ENCODE results near the gene SAMD4B. TPM values are rescaled to one million over a fixed set of nuclear protein-coding genes. Genes with fewer than 3 reads are reported as not detected.

SAMD4B gene
- total and polyA plus RNA-seq, 2 of the 8 experiments (the other 6 are each of a cell fraction or from before 2014, with no cell fraction given): 137 to 158 TPM

GRCh38 chr19:39301562-39301961, 40.7 kb upstream of the SAMD4B start:
- POLR2A ChIA-PET (ENCODE audit: partially characterized antibody): interaction anchor here (1.0 kb wide), 1 partner anchor 9 kb away, joined by 3 read pairs; no protein-coding TSS in a partner anchor
- H3K23me2 ChIP-seq (ENCODE audit: low read depth, low read length): peaks cover 3% of the 10 kb centered on the region; the same call in 1 of the 2 replicates
- H3K56ac ChIP-seq (replicated peaks; ENCODE audit: insufficient read length, low read depth, low read length): no peak overlapping the region
- H3K9ac ChIP-seq (replicated peaks in 1 of 4; ENCODE audit: extremely low read depth in 1 of 4, low read depth in 3 of 4, low read length in 3 of 4): no peak overlapping the region
- no peak overlapping the region for H3K14ac ChIP-seq (ENCODE audit: insufficient read length)
- H3K9me3 ChIP-seq (ENCODE audit: insufficient read depth in 2 of 2, low read depth in 1 of 2, low read length in 1 of 2): no peaks in the 10 kb centered on the region
- no peak overlapping the region for H3K4ac ChIP-seq (replicated peaks; ENCODE audit: insufficient read length, low read depth, low read length)
- CTCF ChIA-PET (ENCODE audit: partially characterized antibody): interaction anchor here (0.7 to 1.3 kb wide), 3 partner anchors 12 to 90 kb away, joined by 3 to 6 read pairs (median 5); no protein-coding TSS in a partner anchor
- no peaks in the 10 kb centered on the region for H3K79me1 ChIP-seq (ENCODE audit: low read depth, low read length)
- H2BK20ac ChIP-seq (ENCODE audit: low read length): no peak overlapping the region
- H2BK5ac ChIP-seq (ENCODE audit: low read depth, low read length): no peak overlapping the region
- H4K91ac ChIP-seq (replicated peaks; ENCODE audit: insufficient read length, low read length): no peak overlapping the region
- H3K79me2 ChIP-seq (ENCODE audit: control insufficient read depth in 1 of 2, insufficient read depth in 2 of 2, low read length in 2 of 2): no peaks in the 10 kb centered on the region
- H3K4me2 ChIP-seq (ENCODE audit: insufficient read depth in 1 of 2, low read depth in 2 of 2, low read length in 2 of 2): no peak overlapping the region
- FAIRE-seq (no peak), DNase-seq (ENCODE audit: low read depth in 1 of 2, low spot score in 2 of 2) (no peak)
- H3K4me1 ChIP-seq (replicated peaks in 1 of 4; ENCODE audit: control insufficient read depth in 3 of 4, insufficient read depth in 4 of 4, low read length in 3 of 4): peaks cover 0 to 14% (median 10%) of the 10 kb centered on the region in 4 experiments; a peak in 6 of 7 replicates
- WGBS, 2 experiments (ENCODE audit: extremely low coverage in 1 of 2, insufficient coverage in 1 of 2, insufficient read length in 1 of 2, insufficient replicate concordance in 2 of 2, low coverage in 1 of 2, low lambda C conversion rate in 2 of 2, missing lambda C conversion rate in 1 of 2): 88% methylated on average over 2 of the region's 3 CpGs; no CpG with 5 or more reads in 1 of the 2 experiments
- no peak overlapping the region for H2BK15ac ChIP-seq (ENCODE audit: low read length)
- no peak overlapping the region for H2BK120ac ChIP-seq (replicated peaks; ENCODE audit: low read depth, low read length)
- H3K27ac ChIP-seq (ENCODE audit: low read depth, low read length): no peak overlapping the region
- H3K23ac ChIP-seq (ENCODE audit: insufficient read length): no peak overlapping the region
- no peak overlapping the region for H4K5ac ChIP-seq (ENCODE audit: insufficient read length, low read depth, low read length)
- no peak overlapping the region for H2AFZ ChIP-seq (ENCODE audit: low read length)
- no peak overlapping the region for H2AK5ac ChIP-seq (ENCODE audit: low read depth, low read length)
- no peaks in the 10 kb centered on the region for H4K20me1 ChIP-seq (replicated peaks in 1 of 2; ENCODE audit: control insufficient read depth in 1 of 2, insufficient read depth in 2 of 2, low read length in 2 of 2)
- H3K4me3 ChIP-seq (ENCODE audit: extremely low read depth in 1 of 4, insufficient read depth in 2 of 4, low read depth in 3 of 4, low read length in 4 of 4): no peak overlapping the region
- no peak overlapping the region for H3K18ac ChIP-seq (ENCODE audit: extremely low read depth, low read length)
- no peak overlapping the region for H2BK12ac ChIP-seq (ENCODE audit: low read depth, low read length)
- H3K36me3 ChIP-seq (ENCODE audit: control insufficient read depth in 2 of 4, insufficient read depth in 4 of 4, low read length in 3 of 4): no peaks in the 10 kb centered on the region
- peaks cover 0 to 15% (median 4%) of the 10 kb centered on the region in 4 experiments; a peak in 4 of 7 replicates for H3K27me3 ChIP-seq (replicated peaks in 1 of 4; ENCODE audit: control insufficient read depth in 3 of 4, extremely low read depth in 1 of 4, insufficient read depth in 3 of 4, low read length in 3 of 4)
- H4K8ac ChIP-seq (ENCODE audit: extremely low read depth, insufficient read depth, low read length): no peak overlapping the region
- TF ChIP-seq PHF8 (conservative IDR thresholded peaks at IDR 0.05; ENCODE audit: low read depth, low read length) (no peak), EGR1 (IDR thresholded peaks at IDR 0.05; ENCODE audit: borderline replicate concordance, low read depth, low read length) (no peak), FOSL1 (IDR thresholded peaks at IDR 0.05; ENCODE audit: insufficient read depth, low read depth, low read length) (no peak)

All from H1 (cell line).